Gastrocnemius medialis (tissue), 4 donors: ENCODE results near the gene RNU5B-1.

Experiments
- POLR2A ChIP-seq, 2 donors: fragments of 450-650 bp; IDR thresholded peaks; one replicate each; pipeline ENCODE4 v1.6.1; 2017; ENCODE audit warnings: antibody characterized with exemption in 2 of 2, mild to moderate bottlenecking in 2 of 2, moderate library complexity in 2 of 2
- TF ChIP-seq, protein P1 (sequence below), 5 experiments: fragments of 450-650 bp in 3 of 5; fragments of 200-600 bp in 2 of 5; sonication (generic) in 2 of 5; IDR thresholded peaks in 4 of 5; conservative IDR thresholded peaks in 1 of 5; 1 replicate in 4 of 5; 2 replicates in 1 of 5; pipeline ENCODE4 v1.5.1; 2016 to 2019; ENCODE audit warnings: antibody characterized with exemption in 5 of 5, mild to moderate bottlenecking in 3 of 5, moderate library complexity in 3 of 5

DNA sequence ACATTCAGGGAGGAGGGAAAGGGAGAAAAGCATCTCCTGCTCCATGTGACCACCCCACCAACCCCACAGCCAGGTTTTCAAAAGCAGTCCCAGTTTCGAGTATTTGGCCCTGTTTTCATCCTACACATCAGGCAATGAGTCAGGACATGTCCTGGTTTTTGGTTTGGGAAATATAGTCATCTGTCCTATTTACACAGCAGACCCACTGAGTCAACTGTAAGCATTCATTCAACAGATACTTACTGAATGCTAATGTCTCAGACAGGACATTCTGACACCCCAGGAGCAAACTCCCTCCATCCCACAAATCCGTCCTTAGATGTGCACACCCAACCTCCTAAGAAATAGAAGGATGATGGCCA, 40.4 kb downstream of the RNU5B-1 start:
- TF ChIP-seq, protein P1, sequence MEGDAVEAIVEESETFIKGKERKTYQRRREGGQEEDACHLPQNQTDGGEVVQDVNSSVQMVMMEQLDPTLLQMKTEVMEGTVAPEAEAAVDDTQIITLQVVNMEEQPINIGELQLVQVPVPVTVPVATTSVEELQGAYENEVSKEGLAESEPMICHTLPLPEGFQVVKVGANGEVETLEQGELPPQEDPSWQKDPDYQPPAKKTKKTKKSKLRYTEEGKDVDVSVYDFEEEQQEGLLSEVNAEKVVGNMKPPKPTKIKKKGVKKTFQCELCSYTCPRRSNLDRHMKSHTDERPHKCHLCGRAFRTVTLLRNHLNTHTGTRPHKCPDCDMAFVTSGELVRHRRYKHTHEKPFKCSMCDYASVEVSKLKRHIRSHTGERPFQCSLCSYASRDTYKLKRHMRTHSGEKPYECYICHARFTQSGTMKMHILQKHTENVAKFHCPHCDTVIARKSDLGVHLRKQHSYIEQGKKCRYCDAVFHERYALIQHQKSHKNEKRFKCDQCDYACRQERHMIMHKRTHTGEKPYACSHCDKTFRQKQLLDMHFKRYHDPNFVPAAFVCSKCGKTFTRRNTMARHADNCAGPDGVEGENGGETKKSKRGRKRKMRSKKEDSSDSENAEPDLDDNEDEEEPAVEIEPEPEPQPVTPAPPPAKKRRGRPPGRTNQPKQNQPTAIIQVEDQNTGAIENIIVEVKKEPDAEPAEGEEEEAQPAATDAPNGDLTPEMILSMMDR (IDR thresholded peaks at IDR 0.05 in 4 of 5, conservative IDR thresholded peaks at IDR 0.05 in 1 of 5), result no peak
- no peak for TF ChIP-seq POLR2A (IDR thresholded peaks at IDR 0.05)
